Osteoblast (primary cell): ENCODE results near the gene DNAJC18. TPM values are rescaled to one million over a fixed set of nuclear protein-coding genes. Genes with fewer than 3 reads are reported as not detected.

Experiments
- DNase-seq: peaks from one replicate; pipeline ENCODE4 v3.0.0; 2011; ENCODE audit warnings: low spot score, mixed read lengths; ENCODE audit not compliant: insufficient read length; ENCODE audit errors: missing footprints
- H2AFZ ChIP-seq: 2 replicates; pipeline ENCODE4 v1.6.0; 2011; ENCODE audit warnings: mild to moderate bottlenecking, low read length
- H3K27ac ChIP-seq: 2 replicates; pipeline ENCODE4 v1.5.1; 2011; ENCODE audit warnings: mild to moderate bottlenecking, low read depth, low read length, moderate library complexity
- H3K27me3 ChIP-seq: 2 replicates; pipeline ENCODE4 v1.6.0; 2012; ENCODE audit warnings: mild to moderate bottlenecking, control low read depth, inconsistent platforms, low read length, moderate library complexity; ENCODE audit not compliant: insufficient read depth
- H3K36me3 ChIP-seq: 2 replicates; pipeline ENCODE4 v1.5.1; 2011; ENCODE audit warnings: mild to moderate bottlenecking, low read length, control low read depth, moderate library complexity; ENCODE audit not compliant: insufficient read depth
- H3K4me1 ChIP-seq: 2 replicates; pipeline ENCODE4 v1.5.1; 2011; ENCODE audit warnings: mild to moderate bottlenecking, low read length, control low read depth, moderate library complexity; ENCODE audit not compliant: insufficient read depth
- H3K4me2 ChIP-seq: 2 replicates; pipeline ENCODE4 v1.6.0; 2011; ENCODE audit warnings: mild to moderate bottlenecking, low read length; ENCODE audit not compliant: insufficient read depth
- H3K4me3 ChIP-seq: fragments of 200-600 bp; sonication (generic); 3 replicates; pipeline ENCODE4 v1.5.1; 2012; ENCODE audit warnings: mild to moderate bottlenecking, low read length, inconsistent platforms; ENCODE audit not compliant: insufficient read depth
- H3K79me2 ChIP-seq: 2 replicates; pipeline ENCODE4 v1.6.0; 2012; ENCODE audit warnings: mild to moderate bottlenecking, low read length, control low read depth, inconsistent platforms; ENCODE audit not compliant: insufficient read depth
- H3K9me3 ChIP-seq: 2 replicates; pipeline ENCODE4 v1.5.1; 2011; ENCODE audit warnings: low read depth, low read length, control low read depth
- H4K20me1 ChIP-seq: 2 replicates; pipeline ENCODE4 v1.6.0; 2012; ENCODE audit warnings: mild to moderate bottlenecking, low read length, control low read depth; ENCODE audit not compliant: insufficient read depth
- total RNA-seq: library from RNA; depleted of rRNA; stranded (reverse); fragments of >200 nt; gene quantifications from 2 replicates; pipeline ENCODE4 v1.2.3, GENCODE V29; 2012
- TF ChIP-seq, protein P1 (sequence below): IDR thresholded peaks from 2 replicates; pipeline ENCODE4 v1.5.1; 2011; ENCODE audit warnings: mild to moderate bottlenecking, low read depth, low read length, moderate library complexity; ENCODE audit errors: extremely low read depth

DNAJC18 gene
- total RNA-seq, 1 donor = 16.3 TPM

DNA sequence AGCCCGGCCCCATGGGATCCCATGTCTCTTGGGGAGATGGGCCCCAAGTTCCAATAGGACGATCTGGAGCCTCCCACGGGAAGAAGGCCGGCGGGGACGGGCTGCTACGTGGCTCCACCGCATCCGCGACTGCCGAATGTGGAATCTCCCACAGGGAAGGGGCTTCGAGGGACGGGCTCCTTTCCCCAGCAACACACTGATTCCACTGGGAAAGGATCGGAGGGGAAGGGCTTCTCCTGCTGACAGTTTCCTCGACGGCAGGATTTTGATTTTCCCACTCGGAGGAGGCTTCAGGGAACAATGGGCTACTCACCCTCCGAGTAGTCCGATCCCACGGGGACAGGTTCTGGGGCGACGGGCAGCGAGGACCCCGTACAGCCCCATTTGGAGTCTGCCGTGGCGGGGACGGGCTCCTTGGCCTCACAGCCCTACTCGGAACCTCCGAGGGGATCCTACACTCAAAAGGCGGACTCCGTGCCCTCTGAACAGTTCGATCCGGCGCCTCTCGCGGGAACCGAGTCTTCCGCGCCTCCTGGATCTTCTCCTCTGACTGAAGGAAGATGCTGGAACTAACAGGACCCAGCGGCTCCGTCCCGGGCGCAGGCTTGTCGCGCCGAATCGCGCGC lies 45.7 kb downstream of the DNAJC18 start:
- Histone ChIP-seq H3K4me1 (no peaks in the 10 kb centered on the region), H2AFZ (peak overlapping the region; percentile 56), H3K4me3 (peak overlapping the region; percentile 57), H3K9me3 (no peaks in the 10 kb centered on the region), H4K20me1 (peaks cover 4% of the 10 kb centered on the region), H3K4me2 (peak overlapping the region; percentile 71), H3K36me3 (no peaks in the 10 kb centered on the region), H3K79me2 (no peaks in the 10 kb centered on the region), H3K27ac (no peak overlapping the region), H3K27me3 (peaks cover 18% of the 10 kb centered on the region)
- TF ChIP-seq, protein P1, sequence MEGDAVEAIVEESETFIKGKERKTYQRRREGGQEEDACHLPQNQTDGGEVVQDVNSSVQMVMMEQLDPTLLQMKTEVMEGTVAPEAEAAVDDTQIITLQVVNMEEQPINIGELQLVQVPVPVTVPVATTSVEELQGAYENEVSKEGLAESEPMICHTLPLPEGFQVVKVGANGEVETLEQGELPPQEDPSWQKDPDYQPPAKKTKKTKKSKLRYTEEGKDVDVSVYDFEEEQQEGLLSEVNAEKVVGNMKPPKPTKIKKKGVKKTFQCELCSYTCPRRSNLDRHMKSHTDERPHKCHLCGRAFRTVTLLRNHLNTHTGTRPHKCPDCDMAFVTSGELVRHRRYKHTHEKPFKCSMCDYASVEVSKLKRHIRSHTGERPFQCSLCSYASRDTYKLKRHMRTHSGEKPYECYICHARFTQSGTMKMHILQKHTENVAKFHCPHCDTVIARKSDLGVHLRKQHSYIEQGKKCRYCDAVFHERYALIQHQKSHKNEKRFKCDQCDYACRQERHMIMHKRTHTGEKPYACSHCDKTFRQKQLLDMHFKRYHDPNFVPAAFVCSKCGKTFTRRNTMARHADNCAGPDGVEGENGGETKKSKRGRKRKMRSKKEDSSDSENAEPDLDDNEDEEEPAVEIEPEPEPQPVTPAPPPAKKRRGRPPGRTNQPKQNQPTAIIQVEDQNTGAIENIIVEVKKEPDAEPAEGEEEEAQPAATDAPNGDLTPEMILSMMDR = no peak
- DNase-seq = peak; percentile 88

DNA sequence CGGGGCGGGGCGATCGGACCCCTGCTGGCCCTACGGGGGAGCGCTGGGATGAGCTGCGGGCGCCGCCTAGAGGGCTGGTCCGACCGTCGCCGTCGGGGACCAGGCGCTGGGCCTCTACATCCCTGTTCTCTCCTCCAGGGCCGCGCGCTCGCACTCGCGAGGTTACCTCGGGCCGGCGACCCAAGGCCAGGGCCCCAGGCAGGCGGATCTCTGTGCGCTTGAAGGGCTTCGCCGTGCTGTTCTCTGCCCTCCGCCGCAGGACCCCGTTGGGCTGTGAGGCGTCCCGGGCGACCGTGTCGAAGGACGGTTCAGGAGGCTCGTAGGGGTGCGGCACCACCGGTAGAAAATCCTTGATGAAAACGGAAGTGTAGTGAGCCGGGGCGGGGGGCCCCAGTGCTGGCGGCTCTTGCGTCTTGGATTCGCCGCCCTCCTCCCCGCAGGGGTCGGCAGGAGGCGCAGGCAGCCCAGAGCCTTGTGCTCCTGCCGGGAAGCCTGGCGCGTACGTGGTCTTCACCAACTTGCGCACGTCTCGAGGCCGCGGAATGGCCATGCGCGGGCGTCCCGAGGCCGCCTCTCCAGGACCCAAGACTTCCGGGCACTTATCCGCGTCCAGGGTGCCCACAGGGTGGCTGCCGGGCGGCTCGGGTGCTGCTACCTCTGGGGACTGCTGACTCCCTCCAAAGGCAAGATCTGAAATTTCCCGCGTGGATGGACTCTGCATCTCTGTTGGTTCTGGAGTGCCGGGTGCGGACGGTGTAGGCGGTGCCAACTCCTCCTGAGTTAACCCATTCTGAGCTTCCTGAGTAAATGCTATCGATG lies 46.4 kb downstream of the DNAJC18 start:
- no peaks in the 10 kb centered on the region for H3K79me2 ChIP-seq
- peak overlapping the region; percentile 56 for H2AFZ ChIP-seq
- peak overlapping the region; percentile 71 for H3K4me2 ChIP-seq
- H3K27me3 ChIP-seq = peaks cover 18% of the 10 kb centered on the region
- TF ChIP-seq, protein P1 = peak; percentile 45
- peaks cover 4% of the 10 kb centered on the region for H4K20me1 ChIP-seq
- no peaks in the 10 kb centered on the region for H3K36me3 ChIP-seq
- DNase-seq = peak; percentile 98
- no peaks in the 10 kb centered on the region for H3K4me1 ChIP-seq
- no peak overlapping the region for H3K27ac ChIP-seq
- H3K4me3 ChIP-seq = peak overlapping the region; percentile 57
- H3K9me3 ChIP-seq = no peaks in the 10 kb centered on the region

DNA sequence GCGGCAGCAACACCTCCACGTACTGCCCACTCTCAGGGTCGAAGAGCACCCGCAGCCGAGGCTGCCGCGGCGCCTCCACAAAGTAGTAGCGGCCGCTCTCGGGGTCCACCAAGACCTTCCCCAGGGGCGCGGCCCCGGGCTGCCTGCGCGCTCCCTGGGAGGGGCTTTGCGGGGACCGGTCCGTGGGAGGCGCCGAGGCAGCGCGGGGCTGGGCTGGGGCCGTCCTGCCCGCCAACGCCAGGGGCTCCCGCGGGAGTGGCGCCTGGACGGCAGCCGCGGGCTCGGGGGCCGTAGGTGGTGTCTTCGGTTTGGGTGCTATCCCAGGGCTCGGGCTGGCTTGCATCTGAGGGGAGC lies 47.0 kb downstream of the DNAJC18 start:
- H3K27me3 ChIP-seq = peaks cover 18% of the 10 kb centered on the region
- no peaks in the 10 kb centered on the region for H3K36me3 ChIP-seq
- H3K4me3 ChIP-seq = peak overlapping the region; percentile 57
- DNase-seq = no peak
- no peak overlapping the region for H3K27ac ChIP-seq
- TF ChIP-seq, protein P1 = no peak
- H2AFZ ChIP-seq = no peak overlapping the region
- no peaks in the 10 kb centered on the region for H3K9me3 ChIP-seq
- no peaks in the 10 kb centered on the region for H3K79me2 ChIP-seq
- H3K4me2 ChIP-seq = peak overlapping the region; percentile 71
- no peaks in the 10 kb centered on the region for H3K4me1 ChIP-seq
- peaks cover 4% of the 10 kb centered on the region for H4K20me1 ChIP-seq
